HEK293 (cell line): ENCODE results near the gene SH2D4B.

Experiments used
- CTCF ChIA-PET: fragments of 350-600 bp; formaldehyde crosslinking; extraction: SDS; loops from one replicate; lab custom pipeline; 2021; ENCODE audit warnings: antibody characterized with exemption; lab: Yijun Ruan, JAX
- POLR2A ChIA-PET: fragments of 300-600 bp; formaldehyde crosslinking; extraction: SDS; loops from one replicate; lab custom pipeline; 2020; ENCODE audit warnings: antibody characterized with exemption, inconsistent platforms; lab: Yijun Ruan, JAX
- H3K27ac ChIP-seq: fragments of 200-500 bp; sonication (Bioruptor generic); 2 replicates; pipeline ENCODE4 v1.5.1; 2014; ENCODE audit warnings: low read depth, low read length, control low read depth, inconsistent platforms; ENCODE audit errors: extremely low read depth
- H3K36me3 ChIP-seq, 2 experiments: fragments of 200-500 bp in 1 of 2; sonication (Bioruptor generic) in 1 of 2; 1 replicate in 1 of 2; 2 replicates in 1 of 2; pipeline ENCODE4 v1.5.1; 2014 to 2017; ENCODE audit warnings: inconsistent platforms in 2 of 2, low read length in 2 of 2; ENCODE audit not compliant: control insufficient read depth in 2 of 2, insufficient read depth in 1 of 2
- H3K4me1 ChIP-seq: fragments of 200-500 bp; sonication (Bioruptor generic); 2 replicates; pipeline ENCODE4 v1.5.1; 2014; ENCODE audit warnings: mild to moderate bottlenecking, low read length, inconsistent platforms; ENCODE audit not compliant: control insufficient read depth, insufficient read depth
- H3K4me3 ChIP-seq: 2 replicates; pipeline ENCODE4 v1.5.1; 2011; ENCODE audit warnings: low read depth, mild to moderate bottlenecking, control low read depth, low read length, moderate library complexity
- H3K9me3 ChIP-seq: fragments of 200-500 bp; sonication (Bioruptor generic); 2 replicates; pipeline ENCODE4 v1.5.1; 2014; ENCODE audit warnings: low read depth, low read length, inconsistent platforms; ENCODE audit not compliant: control insufficient read depth, insufficient read depth
- EGR2 ChIP-seq: fragments of 450-650 bp; formaldehyde crosslinking; IDR thresholded peaks from 2 replicates; pipeline ENCODE4 v1.5.1; 2016; ENCODE audit warnings: low read depth, missing biosample characterization, missing genetic modification characterization
- HOXA7 ChIP-seq: sonication (generic); formaldehyde crosslinking; IDR thresholded peaks from 2 replicates; pipeline ENCODE4 v1.8.1; 2022; ENCODE audit warnings: missing genetic modification reagents, borderline replicate concordance
- INSM2 ChIP-seq: fragments of 450-650 bp; formaldehyde crosslinking; IDR thresholded peaks from 2 replicates; pipeline ENCODE4 v1.5.1; 2016; ENCODE audit warnings: missing biosample characterization, missing genetic modification characterization
- KLF17 ChIP-seq: fragments of 450-650 bp; formaldehyde crosslinking; IDR thresholded peaks from 2 replicates; pipeline ENCODE4 v1.5.1; 2016; ENCODE audit warnings: missing biosample characterization, missing genetic modification characterization
- PRDM6 ChIP-seq: fragments of 450-650 bp; formaldehyde crosslinking; IDR thresholded peaks from 2 replicates; pipeline ENCODE4 v1.5.1; 2017; ENCODE audit warnings: missing biosample characterization, missing genetic modification characterization
- SCRT1 ChIP-seq: fragments of 450-650 bp; formaldehyde crosslinking; IDR thresholded peaks from 2 replicates; pipeline ENCODE4 v1.5.1; 2016; ENCODE audit warnings: missing biosample characterization, missing genetic modification characterization, borderline replicate concordance
- SP7 ChIP-seq: fragments of 450-650 bp; formaldehyde crosslinking; IDR thresholded peaks from 2 replicates; pipeline ENCODE4 v1.5.1; 2016; ENCODE audit warnings: missing biosample characterization, missing genetic modification characterization
- ZBTB11 ChIP-seq: fragments of 450-650 bp; formaldehyde crosslinking; conservative IDR thresholded peaks from 2 replicates; pipeline ENCODE4 v1.5.1; 2016; ENCODE audit warnings: low read depth, missing biosample characterization, missing genetic modification characterization
- ZEB2 ChIP-seq: fragments of 450-650 bp; formaldehyde crosslinking; IDR thresholded peaks from 2 replicates; pipeline ENCODE4 v1.5.1; 2016; ENCODE audit warnings: missing biosample characterization, missing genetic modification characterization
- ZFP41 ChIP-seq: fragments of 450-650 bp; formaldehyde crosslinking; IDR thresholded peaks from 2 replicates; pipeline ENCODE4 v1.5.1; 2016; ENCODE audit warnings: missing biosample characterization, missing genetic modification characterization, borderline replicate concordance
- ZNF2 ChIP-seq: fragments of 450-650 bp; formaldehyde crosslinking; IDR thresholded peaks from 2 replicates; pipeline ENCODE4 v1.5.1; 2016; ENCODE audit warnings: missing biosample characterization, missing genetic modification characterization
- ZNF223 ChIP-seq: fragments of 450-650 bp; formaldehyde crosslinking; IDR thresholded peaks from 2 replicates; pipeline ENCODE4 v1.5.1; 2016; ENCODE audit warnings: missing biosample characterization, missing genetic modification characterization
- ZNF24 ChIP-seq: fragments of 450-650 bp; formaldehyde crosslinking; IDR thresholded peaks from 2 replicates; pipeline ENCODE4 v1.5.1; 2016; ENCODE audit warnings: missing biosample characterization, missing genetic modification characterization
- ZNF266 ChIP-seq: fragments of 450-650 bp; formaldehyde crosslinking; IDR thresholded peaks from 2 replicates; pipeline ENCODE4 v1.5.1; 2016; ENCODE audit warnings: missing biosample characterization, missing genetic modification characterization, low read depth
- ZNF350 ChIP-seq: fragments of 450-650 bp; formaldehyde crosslinking; IDR thresholded peaks from 2 replicates; pipeline ENCODE4 v1.5.0; 2017; ENCODE audit warnings: missing biosample characterization, mild to moderate bottlenecking, missing genetic modification characterization
- ZNF433 ChIP-seq: fragments of 450-650 bp; formaldehyde crosslinking; IDR thresholded peaks from 2 replicates; pipeline ENCODE4 v1.5.1; 2016; ENCODE audit warnings: missing biosample characterization, missing genetic modification characterization, low read depth
- ZNF548 ChIP-seq: fragments of 450-650 bp; formaldehyde crosslinking; IDR thresholded peaks from 2 replicates; pipeline ENCODE4 v1.5.1; 2016; ENCODE audit warnings: missing biosample characterization, missing genetic modification characterization
- ZNF585B ChIP-seq: fragments of 450-650 bp; formaldehyde crosslinking; IDR thresholded peaks from 2 replicates; pipeline ENCODE4 v1.5.1; 2016; ENCODE audit warnings: missing biosample characterization, missing genetic modification characterization
- ZNF692 ChIP-seq: fragments of 450-650 bp; formaldehyde crosslinking; IDR thresholded peaks from 2 replicates; pipeline ENCODE4 v1.5.1; 2016; ENCODE audit warnings: missing biosample characterization, missing genetic modification characterization
- ZNF707 ChIP-seq: fragments of 450-650 bp; formaldehyde crosslinking; IDR thresholded peaks from 2 replicates; pipeline ENCODE4 v1.5.1; 2016; ENCODE audit warnings: missing biosample characterization, missing genetic modification characterization
- ZNF747 ChIP-seq: fragments of 450-650 bp; formaldehyde crosslinking; IDR thresholded peaks from 2 replicates; pipeline ENCODE4 v1.5.1; 2016; ENCODE audit warnings: missing biosample characterization, missing genetic modification characterization
- ZNF785 ChIP-seq: fragments of 450-650 bp; formaldehyde crosslinking; IDR thresholded peaks from 2 replicates; pipeline ENCODE4 v1.5.1; 2016; ENCODE audit warnings: missing biosample characterization, missing genetic modification characterization
- ZNF830 ChIP-seq: fragments of 450-650 bp; IDR thresholded peaks from 2 replicates; pipeline ENCODE4 v1.5.0; 2018; ENCODE audit warnings: missing biosample characterization, missing genetic modification characterization, low read depth, mild to moderate bottlenecking, moderate library complexity
- ZNF837 ChIP-seq: fragments of 450-650 bp; formaldehyde crosslinking; IDR thresholded peaks from 2 replicates; pipeline ENCODE4 v1.5.1; 2016; ENCODE audit warnings: missing biosample characterization, missing genetic modification characterization

The SH2D4B gene

GRCh38 chr10:80613466-80614170 is 75.9 kb downstream of the SH2D4B start:
- H3K27ac ChIP-seq: no peak overlapping the region
- ChIA-PET CTCF (interaction anchor here (0.6 to 0.7 kb wide), 2 partner anchors 14 to 74 kb away, joined by 3 read pairs; no protein-coding TSS in a partner anchor), POLR2A (no interaction called here)
- H3K36me3 ChIP-seq: no peaks in the 10 kb centered on the region
- no peaks in the 10 kb centered on the region for H3K9me3 ChIP-seq
- TF ChIP-seq ZNF785 (no peak), ZNF692 (tag by site-specific recombination) (0 out of 2 replicates have a peak, but pooled peaks have one; percentile 55)
- H3K4me3 ChIP-seq: no peak overlapping the region
- H3K4me1 ChIP-seq: no peaks in the 10 kb centered on the region

- CTCF ChIA-PET: interaction anchor here (0.6 kb wide), 1 partner anchor 72 kb away, joined by 3 read pairs; no protein-coding TSS in a partner anchor
Observed at GRCh38 chr10:80614576-80615416, 77.1 kb downstream of the SH2D4B start.

GRCh38 chr10:80617807-80618206 is 80.1 kb downstream of the SH2D4B start:
- H3K27ac ChIP-seq: no peak overlapping the region
- H3K4me1 ChIP-seq: no peaks in the 10 kb centered on the region
- no peak overlapping the region for H3K4me3 ChIP-seq
- no peaks in the 10 kb centered on the region for H3K9me3 ChIP-seq
- CTCF ChIA-PET: interaction anchor here (0.5 to 3.3 kb wide), 6 partner anchors 15 to 232 kb away, joined by 3 to 13 read pairs (median 3); no protein-coding TSS in a partner anchor
- no peaks in the 10 kb centered on the region for H3K36me3 ChIP-seq
- POLR2A ChIA-PET: no interaction called here
- TF ChIP-seq ZNF830 (no peak), KLF17 (tag by site-specific recombination) (no peak), ZFP41 (tag by site-specific recombination) (no peak), ZEB2 (no peak), ZNF837 (tag by site-specific recombination) (no peak), ZNF24 (tag by site-specific recombination) (no peak), ZNF350 (tag by site-specific recombination) (no peak), INSM2 (tag by site-specific recombination) (no peak), ZNF266 (tag by site-specific recombination) (no peak), ZNF585B (tag by site-specific recombination) (no peak), ZNF433 (tag by site-specific recombination) (no peak), ZNF548 (no peak), ZNF2 (tag by site-specific recombination) (no peak), ZBTB11 (tag by site-specific recombination) (no peak), PRDM6 (tag by site-specific recombination) (no peak)

More at GRCh38 chr10:80614576-80615416, 77.1 kb downstream of the SH2D4B start:
- Histone ChIP-seq H3K36me3 (no peaks in the 10 kb centered on the region), H3K4me1 (no peaks in the 10 kb centered on the region)
- TF ChIP-seq EGR2 (tag by site-specific recombination) (no peak), SP7 (tag by site-specific recombination) (no peak), ZNF223 (tag by site-specific recombination) (no peak), ZNF747 (no peak), HOXA7 (CRISPR knock-in tag) (no peak), ZNF707 (tag by site-specific recombination) (no peak), SCRT1 (tag by site-specific recombination) (no peak)
- TF ChIP-seq, all 188 proteins: peak for 0
- POLR2A ChIA-PET: no interaction called here
- H3K4me3 ChIP-seq: no peak overlapping the region
- H3K9me3 ChIP-seq: no peaks in the 10 kb centered on the region
- no peak overlapping the region for H3K27ac ChIP-seq
